A549 (cell line): ENCODE data around the gene SMYD4. TPM values are rescaled to one million over a fixed set of nuclear protein-coding genes. Genes with fewer than 3 reads are reported as not detected.

Experiments used
- ATAC-seq, 2 experiments: fragments of 200-7000 bp in 1 of 2; fragments of >200 bp in 1 of 2; cut with Nextera tagmentation in 1 of 2; cut with Tn5 transposase in 1 of 2; 3 replicates each; pipeline versions ENCODE4 v1.8.0 to v1.9.1; 2018 to 2020; ENCODE audit warnings: mild to moderate bottlenecking in 1 of 2, moderate library complexity in 1 of 2
- CTCF ChIA-PET: fragments of 300-600 bp; sonication (Branson Sonifier 250); formaldehyde crosslinking; extraction: SDS; loops from one replicate; lab custom pipeline; 2021; ENCODE audit warnings: antibody characterized with exemption, inconsistent platforms; lab: Yijun Ruan, JAX
- POLR2A ChIA-PET: fragments of 350-600 bp; formaldehyde crosslinking; extraction: SDS; loops from one replicate; lab custom pipeline; 2021; ENCODE audit warnings: antibody characterized with exemption, inconsistent platforms; lab: Yijun Ruan, JAX
- DNase-seq, 2 experiments: peaks; one replicate each; pipeline versions ENCODE4 v3.0.0 to v3.0.0-alpha.2; 2011 to 2016; ENCODE audit warnings: low read depth in 1 of 2, low spot score in 1 of 2
- FAIRE-seq: peaks from 2 replicates; lab custom pipeline; 2011; peaks lifted over from hg19 to GRCh38; lab: Jason Lieb, UNC
- H3K27ac ChIP-seq, 2 experiments: fragments of >200 bp; sonication (Bioruptor Twin); formaldehyde crosslinking; 3 replicates each; pipeline ENCODE4 v1.5.1; 2016 to 2017
- H3K4me1 ChIP-seq: fragments of >200 bp; sonication (Bioruptor Twin); formaldehyde crosslinking; 3 replicates; pipeline ENCODE4 v1.6.1; 2016
- H3K4me2 ChIP-seq: fragments of >200 bp; sonication (Bioruptor Twin); formaldehyde crosslinking; 3 replicates; pipeline ENCODE4 v1.6.1; 2016
- H3K4me3 ChIP-seq: fragments of >200 bp; sonication (Bioruptor Twin); formaldehyde crosslinking; 3 replicates; pipeline ENCODE4 v1.5.1; 2016
- H3K9me3 ChIP-seq: fragments of >200 bp; sonication (Bioruptor Twin); formaldehyde crosslinking; 3 replicates; pipeline ENCODE4 v1.6.1; 2016
- BHLHE40 ChIP-seq: IDR thresholded peaks from 2 replicates; pipeline ENCODE4 v1.6.1; 2012; ENCODE audit warnings: low read depth, low read length, inconsistent platforms
- CHD2 ChIP-seq: fragments of 150-350 bp; IDR thresholded peaks from 2 replicates; pipeline ENCODE4 v1.6.1; 2014; ENCODE audit warnings: low read length; ENCODE audit not compliant: partially characterized antibody
- EHF ChIP-seq: fragments of 250-450 bp; sonication (Bioruptor Pico); IDR thresholded peaks from 2 replicates; pipeline ENCODE4 v1.5.0; 2020; ENCODE audit warnings: mild to moderate bottlenecking
- ESRRA ChIP-seq: fragments of 150-350 bp; IDR thresholded peaks from 2 replicates; pipeline ENCODE4 v1.6.1; 2014; ENCODE audit warnings: mild to moderate bottlenecking, low read length, borderline replicate concordance
- HDAC2 ChIP-seq: fragments of 200-600 bp; sonication (generic); IDR thresholded peaks from 2 replicates; pipeline ENCODE4 v1.6.1; 2016
- MAZ ChIP-seq: fragments of 150-350 bp; IDR thresholded peaks from 2 replicates; pipeline ENCODE4 v1.6.1; 2014; ENCODE audit warnings: antibody characterized with exemption, low read depth, low read length, borderline replicate concordance
- RAD21 ChIP-seq, 2 experiments: fragments of >200 bp in 1 of 2; sonication (Bioruptor Twin) in 1 of 2; formaldehyde crosslinking in 1 of 2; IDR thresholded peaks in 1 of 2; conservative IDR thresholded peaks in 1 of 2; 2 replicates in 1 of 2; 3 replicates in 1 of 2; pipeline ENCODE4 v1.6.1; 2012 to 2018; ENCODE audit warnings: inconsistent platforms in 1 of 2
- TP53 ChIP-seq: fragments of 250-450 bp; sonication (Bioruptor Pico); IDR thresholded peaks from 2 replicates; pipeline ENCODE4 v1.5.0; 2021; ENCODE audit warnings: mild to moderate bottlenecking, moderate library complexity
- ZC3H11A ChIP-seq: fragments of 450-650 bp; IDR thresholded peaks from 2 replicates; pipeline ENCODE4 v1.6.1; 2014; ENCODE audit warnings: antibody characterized with exemption, mild to moderate bottlenecking
- WGBS: methylation state at CpG from one replicate; pipeline ENCODE4 v1.1.6; 2017; ENCODE audit errors: missing lambda C conversion rate; 5-methylcytosine and 5-hydroxymethylcytosine counted together
- polyA plus RNA-seq, 4 experiments: library from polyadenylated mRNA; depleted of rRNA in 3 of 4; stranded (reverse); fragments of >200 nt; fragmentation: RNase III in 1 of 4; extraction: RNeasy Plus Mini Kit Qiagen cat#74134 plus additional on column Dnase treatment in 1 of 4; gene quantifications; 2 replicates in 3 of 4; 3 replicates in 1 of 4; pipeline ENCODE4 v1.2.3, GENCODE V29; 2011 to 2017

SMYD4 gene
- polyA plus RNA-seq, 2 of the 4 experiments (the other 2 are of a cell fraction): 11.1 to 12.1 TPM

DNA sequence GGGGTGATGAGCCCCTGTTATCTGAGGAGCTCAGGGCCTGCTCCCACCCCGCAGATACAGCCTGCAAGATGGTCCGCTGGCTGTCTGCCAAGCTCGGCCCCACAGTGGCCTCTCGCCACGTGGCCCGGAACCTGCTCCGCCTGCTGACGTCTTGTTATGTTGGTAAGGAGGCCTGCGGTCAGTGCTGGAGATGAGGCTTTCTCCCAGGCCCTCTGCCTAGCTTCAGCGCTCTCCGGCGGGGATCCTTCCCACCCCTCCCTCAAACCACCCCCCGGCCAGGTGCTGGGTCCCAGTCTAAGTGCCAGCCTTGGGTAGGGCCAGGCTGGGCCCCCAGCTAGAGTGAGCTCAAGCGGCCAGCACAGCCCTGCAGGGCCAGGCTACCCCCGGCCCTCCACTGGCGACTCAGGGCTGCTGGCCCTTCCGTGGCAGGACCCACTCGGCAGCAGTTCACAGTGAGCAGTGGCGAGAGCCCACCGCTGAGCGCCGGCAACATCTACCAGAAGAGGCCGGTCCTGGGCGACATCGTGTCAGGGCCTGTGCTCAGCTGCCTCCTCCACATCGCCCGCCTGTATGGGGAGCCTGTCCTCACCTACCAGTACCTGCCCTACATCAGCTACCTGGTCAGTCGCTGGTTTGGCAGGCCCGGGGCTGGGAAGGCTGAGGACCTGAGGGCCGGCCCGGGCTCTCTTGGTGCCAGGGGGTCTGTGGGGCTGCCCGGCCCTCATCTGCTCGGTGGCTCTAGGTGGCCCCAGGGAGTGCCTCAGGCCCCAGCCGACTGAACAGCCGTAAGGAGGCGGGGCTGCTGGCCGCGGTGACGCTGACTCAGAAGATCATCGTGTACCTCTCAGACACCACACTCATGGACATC is 99.1 kb downstream of the SMYD4 start:
- Histone ChIP-seq H3K9me3 (no peaks in the 10 kb centered on the region), H3K4me3 (no peak overlapping the region), H3K4me2 (no peak overlapping the region), H3K27ac (peak overlapping the region; percentile 18 to 21; a peak in 1 of 6 replicates), H3K4me1 (peaks cover 9% of the 10 kb centered on the region)
- TF ChIP-seq EHF (CRISPR knock-in tag) (no peak), RAD21 (conservative IDR thresholded peaks at IDR 0.05 in 1 of 2, IDR thresholded peaks at IDR 0.05 in 1 of 2) (no peak), ZC3H11A (no peak), CHD2 (no peak), HDAC2 (no peak), BHLHE40 (no peak)
- 77% methylated on average over 27 of the region's 40 CpGs for WGBS
- ChIA-PET CTCF (interaction anchor here (1.1 to 23.8 kb wide), 10 partner anchors 12 to 293 kb away, joined by 3 to 591 read pairs (median 4); partner anchors contain the start of gene SERPINF1), POLR2A (interaction anchor here (0.8 to 1.2 kb wide), 3 partner anchors 9 to 22 kb away, joined by 3 to 7 read pairs (median 3); no protein-coding TSS in a partner anchor)
- ATAC-seq: peak; percentile 30 to 40; a peak in 4 of 6 replicates
- no peak for FAIRE-seq
- no peak for DNase-seq

DNA sequence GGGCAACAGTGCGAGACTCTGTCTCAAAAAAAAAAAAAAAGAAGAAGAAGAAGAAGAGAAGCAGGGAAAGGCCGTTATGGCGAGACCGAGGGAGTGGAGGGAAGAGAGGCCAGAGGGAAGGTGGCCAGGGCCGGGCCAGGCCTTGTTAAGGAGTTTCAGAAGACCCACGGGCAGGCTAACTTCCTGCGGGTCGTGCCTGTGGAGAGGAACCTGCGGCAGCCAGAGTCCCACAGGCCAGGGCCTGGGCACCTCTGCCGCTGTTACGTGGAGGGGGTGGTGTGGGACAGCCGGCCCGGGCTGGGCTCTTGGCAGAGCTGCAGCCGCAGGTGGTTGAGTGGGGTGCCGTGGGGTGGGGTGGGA is 99.8 kb downstream of the SMYD4 start:
- no peak for TF ChIP-seq MAZ
- no peak for TF ChIP-seq TP53
- TF ChIP-seq ESRRA: no peak
- H3K9me3 ChIP-seq: no peaks in the 10 kb centered on the region
- FAIRE-seq (no peak), DNase-seq (no peak), ATAC-seq (no peak)
- no peak overlapping the region for H3K4me3 ChIP-seq
- H3K4me2 ChIP-seq: no peak overlapping the region
- 93% methylated on average over 15 of the region's 15 CpGs for WGBS
- ChIA-PET CTCF (interaction anchor here (1.1 to 23.8 kb wide), 5 partner anchors 11 to 156 kb away, joined by 3 to 591 read pairs (median 9); partner anchors contain the start of gene SERPINF1), POLR2A (interaction anchor here (0.6 to 1.2 kb wide), 4 partner anchors 8 to 23 kb away, joined by 3 to 7 read pairs (median 3); no protein-coding TSS in a partner anchor)
- H3K4me1 ChIP-seq: peaks cover 13% of the 10 kb centered on the region
- H3K27ac ChIP-seq: no peak overlapping the region

Other genes with a start within 250 kb of the SMYD4 start
- gene SLC43A2, start 201.1 kb downstream of the SMYD4 start, polyA plus RNA-seq (2011; rRNA removed): 6.0 and 7.0 TPM in 2 replicates
- gene SLC43A2, start 201.1 kb downstream of the SMYD4 start, polyA plus RNA-seq (2017; fragmentation: RNase III; extraction: RNeasy Plus Mini Kit Qiagen cat#74134 plus additional on column Dnase treatment): 3.5 to 6.0 TPM (median 5.3 TPM) in 3 replicates
- gene SCARF1, start 184.2 kb downstream of the SMYD4 start, polyA plus RNA-seq (2011; rRNA removed): 0.09 TPM in 2 replicates
- 0.21 to 0.30 TPM (median 0.30 TPM) in 3 replicates for gene SCARF1, start 184.2 kb downstream of the SMYD4 start, polyA plus RNA-seq (2017; fragmentation: RNase III; extraction: RNeasy Plus Mini Kit Qiagen cat#74134 plus additional on column Dnase treatment)
- gene RILP, start 180.0 kb downstream of the SMYD4 start, polyA plus RNA-seq (2011; rRNA removed): 6.4 and 8.2 TPM in 2 replicates
- 6.5 to 6.8 TPM (median 6.6 TPM) in 3 replicates for gene RILP, start 180.0 kb downstream of the SMYD4 start, polyA plus RNA-seq (2017; fragmentation: RNase III; extraction: RNeasy Plus Mini Kit Qiagen cat#74134 plus additional on column Dnase treatment)
- gene PRPF8, start 145.0 kb downstream of the SMYD4 start, polyA plus RNA-seq (2011; rRNA removed): 263 and 374 TPM in 2 replicates
- gene PRPF8, start 145.0 kb downstream of the SMYD4 start, polyA plus RNA-seq (2017; fragmentation: RNase III; extraction: RNeasy Plus Mini Kit Qiagen cat#74134 plus additional on column Dnase treatment): 228 to 250 TPM (median 234 TPM) in 3 replicates
- 3.4 and 4.5 TPM in 2 replicates for gene TLCD2, start 119.5 kb downstream of the SMYD4 start, polyA plus RNA-seq (2011; rRNA removed)
- 3.1 to 3.8 TPM (median 3.5 TPM) in 3 replicates for gene TLCD2, start 119.5 kb downstream of the SMYD4 start, polyA plus RNA-seq (2017; fragmentation: RNase III; extraction: RNeasy Plus Mini Kit Qiagen cat#74134 plus additional on column Dnase treatment)
- 4.6 and 4.9 TPM in 2 replicates for gene WDR81, start 105.2 kb downstream of the SMYD4 start, polyA plus RNA-seq (2011; rRNA removed)
- gene WDR81, start 105.2 kb downstream of the SMYD4 start, polyA plus RNA-seq (2017; fragmentation: RNase III; extraction: RNeasy Plus Mini Kit Qiagen cat#74134 plus additional on column Dnase treatment): 22.6 to 26.8 TPM (median 25.5 TPM) in 3 replicates
- gene SERPINF2, start 87.0 kb downstream of the SMYD4 start, polyA plus RNA-seq (2011; rRNA removed): 2.1 and 2.7 TPM in 2 replicates
- 2.4 to 2.9 TPM (median 2.7 TPM) in 3 replicates for gene SERPINF2, start 87.0 kb downstream of the SMYD4 start, polyA plus RNA-seq (2017; fragmentation: RNase III; extraction: RNeasy Plus Mini Kit Qiagen cat#74134 plus additional on column Dnase treatment)
- gene SERPINF1, start 67.8 kb downstream of the SMYD4 start, polyA plus RNA-seq (2011; rRNA removed): 11.5 and 13.7 TPM in 2 replicates
- 2.3 to 3.4 TPM (median 3.0 TPM) in 3 replicates for gene SERPINF1, start 67.8 kb downstream of the SMYD4 start, polyA plus RNA-seq (2017; fragmentation: RNase III; extraction: RNeasy Plus Mini Kit Qiagen cat#74134 plus additional on column Dnase treatment)
- gene RPA1, start 103 bp upstream of the SMYD4 start, polyA plus RNA-seq (2011; rRNA removed): 136 and 145 TPM in 2 replicates
- gene RPA1, start 103 bp upstream of the SMYD4 start, polyA plus RNA-seq (2017; fragmentation: RNase III; extraction: RNeasy Plus Mini Kit Qiagen cat#74134 plus additional on column Dnase treatment): 72.2 to 77.1 TPM (median 73.4 TPM) in 3 replicates
- gene RTN4RL1, start 195.4 kb upstream of the SMYD4 start, polyA plus RNA-seq (2011; rRNA removed): 0.39 and 0.46 TPM in 2 replicates
- 1.4 to 1.8 TPM (median 1.5 TPM) in 3 replicates for gene RTN4RL1, start 195.4 kb upstream of the SMYD4 start, polyA plus RNA-seq (2017; fragmentation: RNase III; extraction: RNeasy Plus Mini Kit Qiagen cat#74134 plus additional on column Dnase treatment)
- gene DPH1, start 200.3 kb upstream of the SMYD4 start, polyA plus RNA-seq (2011; rRNA removed): 25.5 and 33.0 TPM in 2 replicates
- gene DPH1, start 200.3 kb upstream of the SMYD4 start, polyA plus RNA-seq (2017; fragmentation: RNase III; extraction: RNeasy Plus Mini Kit Qiagen cat#74134 plus additional on column Dnase treatment): 33.6 to 42.4 TPM (median 34.4 TPM) in 3 replicates
- gene OVCA2, start 212.1 kb upstream of the SMYD4 start, polyA plus RNA-seq (2011; rRNA removed): 66.3 and 73.1 TPM in 2 replicates
- 54.3 to 56.6 TPM (median 54.6 TPM) in 3 replicates for gene OVCA2, start 212.1 kb upstream of the SMYD4 start, polyA plus RNA-seq (2017; fragmentation: RNase III; extraction: RNeasy Plus Mini Kit Qiagen cat#74134 plus additional on column Dnase treatment)
- 0.13 and 0.28 TPM in 2 replicates for gene HIC1, start 225.2 kb upstream of the SMYD4 start, polyA plus RNA-seq (2011; rRNA removed)
- gene HIC1, start 225.2 kb upstream of the SMYD4 start, polyA plus RNA-seq (2017; fragmentation: RNase III; extraction: RNeasy Plus Mini Kit Qiagen cat#74134 plus additional on column Dnase treatment): 0.70 to 1.5 TPM (median 1.3 TPM) in 3 replicates